ENCODE results near the gene SND1. TPM values are rescaled to one million over a fixed set of nuclear protein-coding genes. Genes with fewer than 3 reads are reported as not detected.

Gene SND1
- polyA plus RNA-seq, 3 donors = 158 to 177 (median 163) TPM

DNA sequence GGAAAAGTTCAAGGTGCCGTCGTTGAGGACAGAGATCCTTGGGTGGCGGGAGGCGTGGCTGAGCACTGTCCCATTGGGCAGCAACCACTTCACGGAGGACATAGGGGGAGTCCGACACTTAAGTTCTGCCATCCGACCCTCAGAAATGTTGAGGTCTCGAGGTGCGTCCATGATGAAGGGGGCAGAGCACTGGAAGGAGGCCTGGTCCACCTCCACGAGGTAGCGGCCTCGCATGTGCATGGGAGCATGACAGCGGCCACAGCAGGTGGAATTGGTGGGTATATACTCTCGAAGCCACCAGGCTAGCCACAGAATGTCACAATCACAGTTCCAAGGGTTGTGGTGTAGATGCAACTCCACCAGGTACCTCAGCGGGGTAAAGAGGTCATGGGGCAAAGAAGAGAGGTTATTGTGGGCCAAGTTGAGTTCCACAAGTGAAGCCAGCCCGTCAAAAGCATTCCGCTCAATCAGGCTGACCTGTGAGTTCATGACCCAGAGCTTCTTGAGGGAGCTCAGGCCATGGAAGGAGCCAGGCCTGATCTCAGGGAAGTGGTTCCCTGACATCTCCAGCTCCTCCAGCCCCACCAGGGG, 377.5 kb downstream of the SND1 start:
- DNase-seq (ENCODE audit: low read depth in 3 of 3, low spot score in 2 of 3) = no peak

DNA sequence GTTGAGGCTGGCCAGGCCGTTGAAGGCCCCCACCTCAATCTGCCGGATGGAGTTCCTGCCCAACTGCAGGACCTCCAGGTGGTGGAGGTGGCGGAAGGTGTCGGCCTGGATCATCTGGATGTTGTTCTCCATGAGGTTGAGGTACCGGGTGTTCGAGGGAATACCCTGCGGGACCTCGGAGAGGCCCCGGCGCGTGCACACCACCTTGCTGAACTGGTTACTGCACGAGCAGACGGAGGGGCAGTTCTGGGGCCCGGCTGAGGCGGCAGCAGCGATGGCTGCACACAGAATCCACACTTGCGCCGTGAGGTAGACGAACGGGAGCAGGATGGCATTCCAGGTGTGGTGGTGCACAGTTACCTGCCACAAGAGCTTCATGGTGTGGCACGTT, 378.3 kb downstream of the SND1 start:
- DNase-seq (ENCODE audit: low read depth in 3 of 3, low spot score in 2 of 3) = no peak

DNA sequence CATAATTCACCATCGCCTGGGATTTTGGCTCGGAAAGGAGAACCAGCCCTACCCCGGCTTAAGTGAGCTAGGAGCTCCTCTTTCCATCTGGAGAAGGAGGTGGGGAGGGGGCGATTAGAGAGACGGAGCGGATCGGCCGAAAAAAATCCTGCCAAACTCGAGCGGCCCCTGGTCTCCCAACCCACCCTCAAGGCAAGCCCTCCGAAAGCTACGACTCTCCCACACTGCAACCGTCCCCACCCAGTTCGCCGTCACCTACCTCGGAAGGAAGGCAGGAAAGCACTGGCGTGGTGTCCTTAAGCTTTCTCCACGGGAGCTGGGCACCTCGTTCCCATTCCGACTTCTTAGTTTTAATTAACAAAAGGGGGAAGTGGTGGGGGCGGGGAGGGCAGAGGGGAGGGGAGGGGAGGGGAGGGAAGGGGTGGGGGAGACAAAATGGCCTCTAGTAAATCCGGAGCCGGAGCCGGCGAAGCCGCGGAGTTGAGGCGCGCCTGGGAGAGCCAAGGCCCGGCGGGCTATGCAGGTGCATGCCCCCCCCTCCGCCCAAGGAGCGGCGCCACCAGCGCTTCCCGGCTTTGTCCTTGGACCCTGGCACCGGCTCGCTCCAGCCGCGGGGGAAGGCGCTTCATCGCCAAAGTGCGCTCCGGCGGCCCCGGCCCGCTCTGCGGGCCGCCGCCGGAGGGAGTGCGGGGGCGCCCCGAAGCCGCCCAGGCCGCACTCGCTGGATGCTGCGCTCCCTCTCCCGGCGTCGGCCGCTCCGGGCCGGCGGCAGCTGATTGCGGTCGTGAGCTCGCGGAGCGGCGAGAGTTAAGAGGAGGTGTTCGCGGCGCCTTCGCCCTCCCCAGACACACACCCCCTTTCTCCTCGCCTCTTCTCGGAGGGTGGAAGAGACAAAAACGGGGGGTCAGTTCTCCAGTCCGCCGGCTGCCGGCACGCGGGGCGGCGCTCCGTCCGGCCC, 378.9 kb downstream of the SND1 start, which contains the start of gene LRRC4:
Gene LRRC4 (minus strand): TSS at position 784 of the 958 bp plus-strand sequence. CDS start 797 bp downstream, outside the sequence.
- no peak for DNase-seq (ENCODE audit: low read depth in 3 of 3, low spot score in 2 of 3)

DNA sequence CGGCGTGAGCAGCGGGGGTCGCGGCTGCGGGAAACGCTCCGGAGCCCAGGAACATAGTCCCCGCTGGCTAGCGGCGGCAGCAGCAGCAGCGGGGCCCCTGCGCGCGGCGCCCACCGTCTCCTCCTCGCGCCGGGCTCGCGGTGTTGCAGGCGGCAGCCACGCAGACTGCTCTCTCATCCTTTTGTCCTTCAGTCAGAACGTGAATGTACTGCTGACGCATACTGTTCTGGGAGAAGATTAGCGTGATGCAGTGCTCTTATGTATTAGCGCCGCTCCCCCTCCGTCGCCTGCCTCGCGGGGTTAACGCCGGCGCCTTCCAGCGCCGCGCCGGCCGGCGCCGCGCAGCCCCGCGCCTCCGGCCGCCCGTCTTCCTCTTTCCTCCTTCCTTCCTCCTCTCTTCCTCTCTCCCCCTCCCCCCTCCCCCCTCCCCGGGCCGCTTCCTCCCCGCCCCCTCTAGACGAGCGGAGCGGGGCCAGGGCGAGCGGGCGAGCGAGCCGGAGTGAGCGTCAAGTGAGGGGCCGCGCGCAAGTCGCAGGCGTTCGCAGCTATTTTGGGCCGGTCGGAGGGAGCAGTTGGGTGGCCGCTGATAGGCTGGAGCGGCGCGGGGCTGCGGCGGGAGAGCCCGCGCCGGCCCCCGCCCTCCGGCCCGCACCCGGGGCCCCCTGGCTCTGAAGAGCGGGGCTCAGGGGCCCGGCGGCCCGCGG, 380.1 kb downstream of the SND1 start:
- DNase-seq (ENCODE audit: low read depth in 3 of 3, low spot score in 2 of 3) = no peak

DNA sequence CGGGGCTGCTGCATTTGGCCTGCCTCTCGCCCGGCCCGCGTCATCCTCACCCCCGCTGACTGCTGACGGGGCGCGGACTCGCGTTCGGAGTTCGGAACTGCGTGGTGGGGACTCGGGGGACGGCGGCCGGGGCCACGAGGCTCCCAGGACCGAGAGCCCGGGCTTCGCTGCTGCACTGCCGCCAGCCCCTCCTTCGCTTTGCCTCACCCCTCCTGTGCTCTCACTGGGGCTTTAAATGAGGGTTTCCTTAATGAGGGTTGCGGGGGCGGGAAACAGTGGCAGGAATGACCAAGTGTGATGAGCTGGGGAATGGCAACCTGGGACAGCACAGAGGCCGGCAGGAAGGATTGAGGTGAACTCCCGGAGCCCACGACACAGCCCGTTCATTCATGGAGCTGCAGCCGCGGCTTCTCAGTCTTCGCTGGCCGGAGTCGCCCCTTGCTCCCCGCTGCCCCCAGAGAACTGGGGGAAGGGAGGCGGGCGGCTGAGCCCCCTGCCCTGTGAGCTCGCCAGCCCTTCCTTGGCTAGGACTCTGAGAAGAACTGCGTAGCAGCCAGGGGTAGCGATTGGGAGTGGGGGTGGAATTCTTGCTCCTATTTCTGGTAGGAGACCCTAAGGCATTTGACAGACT, 380.7 kb downstream of the SND1 start:
- no peak for DNase-seq (ENCODE audit: low read depth in 3 of 3, low spot score in 2 of 3)

DNA sequence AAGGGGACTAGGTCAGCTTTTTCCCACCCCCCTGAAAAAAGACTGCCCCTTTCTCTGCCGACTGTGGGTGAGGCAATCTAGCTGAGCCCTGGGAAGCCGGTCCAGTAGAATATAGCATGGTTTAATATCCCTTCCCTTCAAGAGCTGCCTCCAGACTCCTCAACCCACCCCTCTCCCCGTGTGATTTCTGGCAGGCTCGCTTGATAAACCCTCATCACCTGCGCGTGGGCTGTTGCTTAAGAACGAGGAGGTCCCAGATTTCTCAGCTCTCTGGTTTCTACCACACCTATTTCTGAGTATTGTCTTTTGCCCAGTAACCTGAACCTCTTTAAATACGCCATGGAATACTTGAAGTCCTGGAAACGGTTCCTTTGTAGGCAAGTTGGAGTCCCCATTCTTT, 381.3 kb downstream of the SND1 start:
- no peak for DNase-seq (ENCODE audit: low read depth in 3 of 3, low spot score in 2 of 3)

DNA sequence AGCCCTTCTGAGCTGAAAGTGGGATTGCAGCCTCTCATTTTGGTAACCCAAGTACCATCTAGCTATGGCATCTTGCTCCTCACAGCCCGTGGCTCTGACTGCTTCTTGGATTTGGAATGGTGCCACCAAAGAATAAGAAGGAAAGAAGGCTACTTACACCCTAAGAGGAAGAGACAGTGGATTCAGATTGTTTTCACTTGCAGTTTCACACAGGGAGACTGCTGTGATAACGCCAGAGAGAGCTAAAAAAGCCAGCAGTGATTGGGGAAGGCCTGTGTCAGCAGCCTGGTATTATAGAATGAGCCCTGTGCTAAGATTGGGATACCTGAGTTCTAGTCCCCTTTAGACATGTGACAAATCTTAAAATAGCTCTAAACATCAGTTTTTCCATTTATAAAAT, 382.8 kb downstream of the SND1 start:
- no peak for DNase-seq (ENCODE audit: low read depth in 3 of 3, low spot score in 2 of 3)

DNA sequence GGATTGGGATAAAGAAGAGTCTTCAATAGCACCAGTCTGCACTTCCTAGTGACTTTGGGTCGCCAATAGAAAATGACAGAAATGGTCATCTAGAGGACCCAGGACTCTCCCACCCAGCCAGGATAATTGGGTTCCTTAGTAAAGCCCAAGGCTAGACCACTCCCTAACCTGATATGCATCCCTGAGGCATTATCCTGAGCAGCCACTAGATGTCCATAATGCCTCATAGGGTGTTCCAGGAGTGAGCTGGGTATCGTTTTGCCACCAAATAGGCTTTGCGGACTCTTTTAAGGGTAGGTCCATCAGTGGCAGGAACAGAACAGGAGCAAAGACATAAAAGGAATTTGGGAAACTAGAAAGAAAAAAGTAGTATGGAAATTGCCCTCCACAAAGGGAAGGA, 383.7 kb downstream of the SND1 start:
- DNase-seq (ENCODE audit: low read depth in 3 of 3, low spot score in 2 of 3) = no peak

DNA sequence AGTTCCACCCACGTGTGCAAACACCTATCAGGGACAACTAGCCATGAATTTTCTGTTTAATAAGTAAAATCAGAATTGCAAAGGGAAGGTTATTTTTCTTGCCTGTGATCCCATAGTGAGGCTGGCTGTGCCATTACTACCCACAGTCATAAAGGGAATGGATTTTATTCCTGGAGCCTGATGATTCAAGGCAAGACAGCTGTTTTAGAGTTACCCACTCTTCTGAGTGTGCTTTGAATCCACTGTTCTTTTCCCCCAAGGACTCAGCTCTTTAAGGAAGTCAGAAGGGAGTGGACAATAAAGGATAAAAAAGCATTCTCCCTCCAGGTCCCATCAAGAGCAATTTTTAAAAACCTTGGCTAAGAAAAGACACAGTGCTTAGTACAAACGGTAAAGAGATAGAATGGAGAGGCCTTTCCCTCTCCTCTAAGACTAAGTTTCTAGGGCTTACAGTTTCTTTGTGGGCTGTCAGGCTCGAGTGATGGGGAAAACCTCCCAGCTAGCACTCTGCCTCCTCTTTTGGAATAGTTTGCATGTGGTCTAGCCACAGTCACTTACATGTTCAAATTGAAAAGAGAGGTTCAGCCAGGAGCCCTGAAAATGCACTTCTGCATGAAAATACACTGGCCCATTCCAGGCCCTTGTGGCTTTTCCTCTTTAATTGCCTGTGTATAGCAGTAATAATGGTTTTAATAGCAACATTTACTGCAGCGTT, 384.4 kb downstream of the SND1 start:
- DNase-seq (ENCODE audit: low read depth in 3 of 3, low spot score in 2 of 3) = no peak

DNA sequence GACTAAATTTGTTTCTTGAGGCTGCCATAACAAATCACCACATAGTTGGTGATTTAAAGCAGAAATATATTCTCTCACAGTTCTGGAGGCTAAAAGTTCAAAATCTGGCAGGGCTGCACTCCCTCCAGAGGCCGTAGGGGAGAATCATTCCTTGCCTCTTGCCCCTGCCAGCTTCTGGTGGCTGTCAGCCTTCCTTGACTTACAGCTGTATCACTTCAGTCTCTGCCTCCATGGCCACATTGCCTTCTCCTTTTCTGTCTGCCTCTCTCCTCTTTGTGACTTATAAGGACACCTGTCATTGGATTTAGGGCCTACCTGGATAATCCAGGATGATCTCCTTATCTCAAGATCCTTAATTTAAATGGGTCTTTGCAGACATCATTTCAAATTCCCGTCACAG, 385.1 kb downstream of the SND1 start:
- DNase-seq (ENCODE audit: low read depth in 3 of 3, low spot score in 2 of 3) = no peak

DNA sequence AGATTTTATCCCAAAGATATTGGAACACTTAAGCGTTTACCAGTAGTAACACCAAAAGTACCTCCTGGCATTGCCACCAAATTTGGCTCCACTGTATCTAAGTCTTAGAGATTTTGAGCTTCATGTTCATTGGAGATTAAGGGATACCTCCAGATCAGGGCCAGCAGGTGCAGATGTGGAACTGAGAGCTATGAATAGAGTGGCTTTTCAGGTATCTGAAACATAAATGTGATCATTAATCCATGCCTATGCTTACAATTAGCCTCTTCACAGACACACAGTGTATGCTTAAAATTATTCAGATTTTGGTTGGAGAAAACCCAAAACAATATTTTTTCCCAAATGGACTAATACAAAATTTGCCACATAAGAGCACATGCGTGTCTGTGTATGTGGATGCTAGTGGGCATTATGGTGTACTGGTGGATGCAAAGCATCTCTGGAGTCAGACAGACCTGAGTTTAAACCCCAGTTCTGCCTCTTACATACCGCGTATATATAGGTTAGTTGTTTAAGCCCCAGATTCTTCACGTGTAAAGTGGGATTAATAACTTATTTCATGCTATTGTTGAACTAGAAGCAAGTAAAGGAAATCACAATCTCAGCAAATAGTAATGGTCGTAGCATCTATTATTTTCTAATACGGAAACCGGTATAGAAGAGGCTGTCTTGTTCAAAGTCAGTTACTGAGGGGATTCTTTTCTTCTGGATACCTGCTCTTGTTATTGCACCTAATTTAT, 386.1 kb downstream of the SND1 start:
- no peak for DNase-seq (ENCODE audit: low read depth in 3 of 3, low spot score in 2 of 3)

DNA sequence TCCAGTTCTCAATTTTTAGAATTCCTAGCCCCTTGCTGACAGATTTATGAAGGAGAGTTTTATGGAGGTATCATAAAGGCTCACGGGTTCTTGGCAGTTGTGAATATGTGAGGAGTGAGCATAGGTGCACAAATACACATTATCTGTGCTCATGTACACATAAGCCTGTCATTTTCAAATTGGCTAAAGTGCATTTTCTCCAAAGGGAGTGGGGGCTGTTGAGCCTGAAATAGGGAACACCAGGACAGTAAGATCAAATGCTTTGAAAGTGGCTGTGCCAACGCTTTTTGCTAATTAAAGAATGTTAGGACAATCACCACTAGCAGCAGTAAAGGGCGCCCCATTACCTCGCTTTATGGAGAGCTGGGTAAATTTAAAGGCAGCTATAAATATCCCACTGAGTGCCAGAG, 387.6 kb downstream of the SND1 start:
- no peak for DNase-seq (ENCODE audit: low read depth in 3 of 3, low spot score in 2 of 3)

DNA sequence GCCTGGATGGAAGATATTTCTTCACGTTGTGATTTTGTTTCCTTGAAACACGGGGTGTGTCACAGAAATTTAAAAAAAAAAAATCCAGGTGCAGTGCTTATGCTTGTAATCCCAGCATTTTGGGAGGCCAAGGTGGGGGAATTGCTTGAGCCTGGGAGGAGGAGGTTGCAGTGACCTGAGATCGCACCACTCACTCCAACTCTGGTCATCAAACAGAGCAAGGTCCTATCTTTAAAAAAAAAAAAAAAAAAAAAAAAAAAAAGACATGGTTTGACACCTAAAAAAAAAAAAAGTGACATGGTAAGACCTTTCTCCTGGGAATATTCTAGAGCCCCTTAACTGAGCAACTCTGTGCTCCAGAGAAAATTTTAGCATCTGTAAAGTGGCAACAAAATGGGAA, 388.2 kb downstream of the SND1 start:
- DNase-seq (ENCODE audit: low read depth in 3 of 3, low spot score in 2 of 3) = no peak

DNA sequence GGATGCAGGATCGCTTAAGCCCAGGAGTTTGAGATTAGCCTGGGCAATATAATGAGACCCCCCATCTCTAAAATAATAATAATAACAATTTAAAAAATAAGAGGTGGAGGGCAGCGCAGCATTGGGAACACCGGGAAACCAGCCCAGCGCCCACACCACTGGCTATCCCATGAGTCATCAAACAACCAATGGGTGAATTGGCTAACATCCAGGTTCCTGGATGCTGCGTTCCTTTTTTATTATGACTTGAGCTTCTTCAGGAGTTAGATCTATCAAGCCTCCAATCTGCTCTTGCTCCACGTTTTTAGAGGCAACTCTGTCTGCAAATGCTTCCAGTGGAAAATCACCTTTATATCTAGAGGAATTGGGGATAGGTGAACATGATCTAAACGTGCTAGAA, 389.2 kb downstream of the SND1 start:
- no peak for DNase-seq (ENCODE audit: low read depth in 3 of 3, low spot score in 2 of 3)

DNA sequence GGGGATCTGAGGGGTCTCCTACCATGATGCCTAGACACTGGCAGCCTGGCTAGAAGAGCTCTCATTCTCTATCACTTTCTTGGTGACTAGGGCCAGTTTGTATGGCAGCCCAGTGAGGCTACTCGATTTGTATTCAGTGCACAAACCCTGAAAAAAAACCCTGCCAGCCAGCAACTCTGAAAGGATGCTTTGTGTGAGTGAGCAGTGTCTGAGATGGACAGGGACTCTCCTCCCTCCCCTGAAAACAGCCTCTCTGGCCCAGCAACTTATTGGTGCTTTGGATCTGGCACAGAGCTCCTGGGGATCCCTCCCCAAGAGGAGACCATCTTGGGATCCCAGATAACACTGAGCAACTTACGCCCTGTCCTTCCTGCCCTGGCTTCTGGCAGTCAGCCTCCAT, 390.0 kb downstream of the SND1 start:
- no peak for DNase-seq (ENCODE audit: low read depth in 3 of 3, low spot score in 2 of 3)

DNA sequence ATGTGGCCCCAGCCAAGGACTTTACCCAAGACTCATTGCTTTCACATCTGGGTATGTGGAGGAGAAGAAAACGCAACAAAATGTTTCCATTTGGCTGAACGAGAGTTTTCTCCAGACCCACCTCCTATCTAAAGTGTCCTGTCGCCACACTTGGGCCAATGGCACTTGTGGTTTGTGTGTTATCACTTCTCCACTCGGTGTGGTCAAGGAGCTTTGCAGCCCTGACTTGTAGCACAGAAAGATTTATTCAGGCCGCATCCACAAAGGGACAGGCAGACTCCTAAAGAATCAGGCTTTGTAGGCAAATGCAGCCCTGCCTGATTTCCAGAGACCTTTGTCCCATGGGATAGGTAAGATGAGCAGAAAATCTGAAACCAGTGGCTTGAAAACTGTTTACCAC, 392.1 kb downstream of the SND1 start:
- no peak for DNase-seq (ENCODE audit: low read depth in 3 of 3, low spot score in 2 of 3)

DNA sequence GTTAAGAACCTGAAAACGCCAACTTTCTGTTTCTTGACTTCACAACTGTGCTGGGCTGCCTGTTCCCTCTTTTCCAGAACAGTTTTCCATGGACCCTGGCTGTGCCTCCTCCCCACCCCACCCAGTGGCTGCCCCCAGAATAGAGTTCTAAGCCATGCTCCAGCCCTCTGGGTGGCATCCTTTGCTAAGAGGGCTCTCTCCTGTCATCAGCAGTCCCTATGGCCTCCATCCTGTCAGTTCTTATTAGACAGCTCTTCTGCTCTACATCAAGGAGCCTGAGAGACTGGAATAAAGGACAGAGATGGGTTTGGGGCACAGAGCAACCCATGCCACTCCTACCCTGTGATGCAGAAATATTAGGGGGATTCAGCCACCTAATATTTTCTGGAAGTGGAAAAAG, 393.2 kb downstream of the SND1 start:
- DNase-seq (ENCODE audit: low read depth in 3 of 3, low spot score in 2 of 3) = no peak

DNA sequence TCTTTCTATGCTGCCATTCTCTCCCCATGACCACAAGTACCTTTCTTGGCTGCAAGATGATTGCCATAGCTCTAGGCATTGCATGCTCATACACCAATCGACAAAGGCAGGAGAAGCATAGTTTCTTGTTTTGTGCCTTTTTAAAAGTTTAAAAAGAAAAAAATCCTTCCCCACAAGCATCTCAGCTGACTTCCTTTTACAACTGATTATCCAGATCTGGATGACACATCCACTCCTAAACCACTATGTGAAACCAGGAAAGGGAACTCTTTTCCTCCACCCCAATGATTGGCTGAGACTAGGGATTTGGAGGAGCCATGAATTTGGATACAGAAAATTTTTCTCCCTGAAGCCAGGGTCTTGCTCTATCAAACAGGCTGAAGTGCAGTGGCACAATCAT, 393.8 kb downstream of the SND1 start:
- DNase-seq (ENCODE audit: low read depth in 3 of 3, low spot score in 2 of 3) = no peak

DNA sequence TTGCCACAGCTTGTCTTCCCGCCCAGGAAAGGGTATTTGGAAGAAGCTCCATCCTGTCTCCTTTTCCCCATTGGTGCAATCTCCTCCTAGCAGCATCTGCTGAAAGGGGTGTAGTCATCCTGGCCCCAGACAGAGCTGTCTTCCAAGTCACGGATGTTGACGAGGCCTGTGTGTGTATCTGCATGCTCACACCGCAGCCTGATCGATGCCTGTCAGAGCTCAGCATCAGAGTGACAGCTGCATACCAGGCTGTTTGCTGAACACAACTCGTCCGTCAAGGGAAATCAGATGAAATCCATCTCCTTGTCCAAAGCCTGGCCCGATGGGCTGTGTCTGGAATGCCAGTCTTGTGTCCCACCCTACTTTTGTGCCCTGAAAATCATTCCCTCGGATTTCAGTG, 400.4 kb downstream of the SND1 start:
- no peak for DNase-seq (ENCODE audit: low read depth in 3 of 3, low spot score in 2 of 3)

DNA sequence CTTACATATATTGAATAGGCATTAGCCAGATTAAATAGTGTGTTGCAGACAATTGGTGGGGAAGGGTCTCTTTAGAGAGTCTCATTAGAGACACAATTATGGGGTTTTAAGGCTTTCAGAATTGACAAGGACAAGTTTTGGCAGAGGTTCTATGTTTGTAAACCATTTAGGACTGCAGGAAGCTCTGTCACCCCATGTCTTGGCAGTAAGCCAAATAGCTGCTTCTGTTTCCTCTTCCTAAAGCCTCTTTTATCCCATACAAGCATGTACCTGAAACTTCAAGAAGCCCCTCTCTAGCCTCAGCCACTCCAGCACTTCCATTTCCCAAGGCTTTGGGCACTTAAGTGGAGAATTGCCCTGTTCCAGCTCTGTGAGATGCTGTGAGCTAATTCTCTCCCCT, 401.0 kb downstream of the SND1 start:
- no peak for DNase-seq (ENCODE audit: low read depth in 3 of 3, low spot score in 2 of 3)

Data from right renal cortex interstitium (tissue), 3 donors.